UCSD-AML1 (cell line): ENCODE results near the gene ZNF579.

Experiments
- DNase-seq: peaks from one replicate; lab custom pipeline; 2025; ENCODE audit not compliant: unreplicated experiment; lab: John Stamatoyannopoulos, UW

ZNF579 gene

GRCh38 chr19:55613396-55613795 lies 32.7 kb upstream of the ZNF579 start:
- no peak for DNase-seq

DNA sequence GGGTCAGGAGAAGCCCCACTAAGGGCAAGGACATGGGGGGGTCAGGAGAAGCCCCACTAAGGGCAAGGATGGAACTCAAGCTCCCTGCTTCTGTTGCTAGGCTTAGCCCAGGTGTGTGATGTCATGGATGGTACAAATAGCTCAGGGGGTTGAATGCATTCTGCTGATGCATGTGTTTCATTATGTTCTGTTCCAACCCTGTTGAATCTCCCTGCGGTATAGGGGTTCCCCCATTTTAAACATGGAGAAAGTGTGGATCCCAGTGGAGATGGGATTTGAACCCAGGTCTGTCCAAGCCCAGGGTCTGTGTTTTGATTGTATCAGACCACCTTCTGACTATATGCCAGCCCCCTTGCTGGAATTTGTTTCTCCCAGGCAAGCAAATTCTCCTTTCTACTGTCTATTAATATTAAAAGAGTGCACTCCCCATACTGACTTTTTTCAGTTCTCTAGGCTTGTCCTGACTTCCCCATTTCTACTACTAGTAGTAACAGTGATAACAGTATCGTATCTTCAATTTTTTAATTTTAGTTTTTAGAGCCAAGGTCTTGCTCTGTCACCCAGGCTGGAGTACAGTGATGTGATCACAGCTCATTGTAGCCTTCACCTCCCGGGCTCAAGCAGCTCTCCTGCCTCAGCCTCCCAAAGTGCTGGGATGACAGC lies 31.5 kb upstream of the ZNF579 start:
- DNase-seq = no peak

- DNase-seq = no peak
Observed at GRCh38 chr19:55611300-55611982, 30.8 kb upstream of the ZNF579 start.

DNA sequence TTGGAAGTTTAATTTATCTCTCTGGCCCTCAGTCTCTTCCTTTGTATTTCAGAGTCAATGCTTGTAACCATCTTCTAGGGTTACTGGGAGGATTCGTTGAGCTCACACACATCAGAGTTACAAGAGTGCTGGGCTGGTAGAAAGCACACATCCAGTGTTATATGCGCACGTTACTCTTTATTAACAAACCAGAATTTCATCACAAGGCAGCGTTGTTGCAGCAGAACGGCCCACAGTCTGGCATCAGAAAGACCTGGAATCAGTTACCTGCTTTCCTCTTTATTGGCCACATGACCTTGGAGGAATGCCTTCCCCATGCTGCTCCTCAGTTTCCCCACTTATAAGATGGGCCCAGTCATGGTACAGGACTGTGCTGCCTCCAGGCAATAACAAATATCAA lies 28.7 kb upstream of the ZNF579 start:
- DNase-seq = no peak

- DNase-seq = no peak
Observed at GRCh38 chr19:55606817-55607216, 26.2 kb upstream of the ZNF579 start.

- no peak for DNase-seq
Observed at GRCh38 chr19:55606471-55606787, 25.8 kb upstream of the ZNF579 start.

DNA sequence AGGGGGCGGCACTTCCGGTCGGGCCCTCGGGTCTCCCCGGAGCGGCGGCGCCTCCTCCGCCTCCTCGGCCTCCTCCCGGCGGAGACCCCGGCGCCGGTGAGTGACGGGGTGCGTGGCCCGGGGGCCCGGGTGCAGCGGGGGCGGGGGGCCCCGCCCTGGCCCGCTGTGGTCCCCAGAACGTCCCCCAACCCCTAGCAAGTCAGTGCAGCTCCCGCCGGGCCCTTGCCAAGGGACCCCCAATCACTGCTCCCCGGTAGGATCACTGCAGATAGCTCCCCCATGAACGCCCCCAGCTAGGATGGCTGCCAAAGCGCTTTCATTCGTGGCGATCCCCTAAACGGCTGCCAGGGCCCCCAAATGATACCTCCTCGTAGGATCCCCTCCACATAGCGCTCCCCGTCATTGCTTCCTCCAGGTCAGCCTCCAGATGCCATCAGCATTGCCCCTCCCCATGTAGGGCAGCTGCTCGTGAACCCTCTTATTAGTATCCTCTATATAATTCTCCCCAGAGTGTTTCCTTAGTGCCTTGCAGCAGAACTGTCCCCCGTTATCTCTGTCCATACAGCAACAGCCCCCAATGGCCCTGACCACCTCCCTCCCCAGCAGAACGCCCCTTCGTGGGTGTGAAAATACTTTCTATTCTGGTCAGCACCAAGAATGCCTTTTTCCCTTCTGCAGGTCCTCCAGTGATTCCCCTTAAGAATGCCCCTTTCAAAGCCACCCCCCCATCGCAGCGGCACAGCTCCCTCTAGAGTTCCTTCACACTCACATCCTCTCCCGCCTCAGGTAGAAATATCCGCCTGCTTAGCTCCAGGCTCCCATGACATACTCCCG lies 25.2 kb upstream of the ZNF579 start, which contains the start of gene ZNF865:
Gene ZNF865, plus strand, starts transcription at position 11 of the 834 bp plus-strand sequence. CDS start 7,972 bp downstream, outside the sequence.
- DNase-seq = peak; percentile 76

GRCh38 chr19:55605207-55605636 lies 24.6 kb upstream of the ZNF579 start:
- DNase-seq = peak; percentile 98

DNA sequence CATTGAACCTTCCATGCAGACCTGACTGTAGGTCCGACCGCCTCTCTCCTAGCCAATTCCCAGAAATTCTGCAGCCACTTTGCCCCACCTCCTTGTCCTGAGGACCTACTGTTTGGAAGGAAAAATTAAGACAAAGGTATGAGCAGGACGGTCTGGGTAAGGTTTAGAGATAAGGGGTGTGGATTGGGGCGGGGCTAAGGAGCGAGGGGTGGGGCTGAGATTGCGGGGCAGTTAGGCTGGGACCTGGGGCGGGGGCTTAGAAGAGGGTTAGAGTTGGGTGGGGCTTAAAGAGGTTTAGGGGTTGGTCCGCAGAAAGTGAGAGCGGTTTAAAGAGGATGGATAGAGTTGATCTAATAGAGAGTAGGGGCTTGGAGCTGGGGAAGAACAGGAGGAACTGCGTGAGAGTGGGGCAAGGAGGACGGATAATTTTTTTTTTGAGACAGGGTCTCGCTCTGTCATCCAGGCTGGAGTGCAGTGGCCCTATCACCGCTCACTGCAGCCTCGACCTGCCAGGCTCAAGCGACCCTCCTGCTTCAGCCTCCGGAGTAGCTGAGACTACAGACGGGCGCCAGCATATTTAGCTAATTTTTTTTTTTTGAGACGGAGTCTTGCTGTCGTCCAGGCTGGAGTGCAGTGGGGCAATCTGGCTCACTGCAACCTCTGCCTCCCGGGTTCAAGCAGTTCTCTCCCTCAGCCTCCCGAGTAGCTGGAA lies 23.1 kb upstream of the ZNF579 start:
- no peak for DNase-seq

GRCh38 chr19:55603115-55603514 lies 22.5 kb upstream of the ZNF579 start:
- no peak for DNase-seq

DNA sequence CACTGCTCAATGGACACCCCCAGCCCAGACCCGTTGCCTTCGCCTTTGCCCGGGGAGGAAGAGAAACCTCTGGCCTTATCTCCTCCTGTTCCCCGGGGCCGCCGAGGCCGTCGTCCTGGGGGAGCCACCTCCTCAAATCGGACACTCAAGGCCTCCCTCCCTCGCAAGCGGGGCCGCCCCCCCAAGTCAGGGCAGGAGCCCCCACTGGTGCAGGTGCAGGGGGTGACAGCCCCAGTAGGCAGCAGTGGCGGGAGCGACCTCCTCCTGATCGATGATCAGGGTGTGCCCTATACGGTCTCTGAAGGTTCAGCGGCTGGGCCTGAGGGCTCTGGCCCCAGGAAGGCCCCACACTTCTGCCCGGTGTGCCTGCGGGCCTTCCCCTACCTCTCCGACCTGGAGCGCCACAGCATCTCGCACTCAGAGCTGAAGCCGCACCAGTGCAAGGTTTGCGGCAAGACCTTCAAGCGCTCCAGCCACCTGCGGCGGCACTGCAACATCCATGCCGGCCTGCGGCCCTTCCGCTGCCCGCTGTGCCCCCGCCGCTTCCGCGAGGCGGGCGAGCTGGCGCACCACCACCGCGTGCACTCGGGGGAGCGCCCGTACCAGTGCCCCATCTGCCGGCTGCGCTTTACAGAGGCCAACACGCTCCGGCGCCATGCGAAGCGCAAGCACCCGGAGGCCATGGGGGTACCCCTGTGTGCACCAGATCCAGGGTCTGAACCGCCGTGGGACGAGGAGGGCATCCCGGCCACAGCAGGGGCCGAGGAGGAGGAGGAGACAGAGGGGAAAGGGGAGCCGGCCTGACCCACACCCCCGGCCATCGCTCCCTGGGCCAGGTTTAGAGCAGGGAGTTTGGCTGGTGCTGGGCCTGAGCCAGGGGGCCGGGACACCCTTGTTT lies 21.7 kb upstream of the ZNF579 start:
- no peak for DNase-seq

DNA sequence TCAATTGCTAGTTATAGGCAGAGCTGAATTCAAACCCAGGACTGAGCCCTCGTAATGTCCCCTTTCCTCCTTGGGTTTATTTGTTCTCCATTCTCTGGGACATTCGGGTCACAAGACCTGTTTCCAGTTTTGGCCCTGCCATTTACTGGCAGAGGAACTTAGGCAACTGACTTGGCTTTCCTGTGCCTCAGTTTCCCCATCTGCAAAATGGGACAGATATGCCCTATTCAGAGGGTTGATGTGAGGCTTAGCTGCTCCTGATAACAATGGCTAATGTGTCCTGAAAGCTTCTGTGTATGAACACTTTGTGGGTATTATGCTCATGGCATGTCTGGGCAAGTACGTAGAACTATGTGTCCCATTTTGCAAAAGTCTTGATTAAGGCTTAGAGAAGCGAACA lies 20.4 kb upstream of the ZNF579 start:
- DNase-seq = no peak

- DNase-seq = no peak
Observed at GRCh38 chr19:55600662-55601028, 20.0 kb upstream of the ZNF579 start.

DNA sequence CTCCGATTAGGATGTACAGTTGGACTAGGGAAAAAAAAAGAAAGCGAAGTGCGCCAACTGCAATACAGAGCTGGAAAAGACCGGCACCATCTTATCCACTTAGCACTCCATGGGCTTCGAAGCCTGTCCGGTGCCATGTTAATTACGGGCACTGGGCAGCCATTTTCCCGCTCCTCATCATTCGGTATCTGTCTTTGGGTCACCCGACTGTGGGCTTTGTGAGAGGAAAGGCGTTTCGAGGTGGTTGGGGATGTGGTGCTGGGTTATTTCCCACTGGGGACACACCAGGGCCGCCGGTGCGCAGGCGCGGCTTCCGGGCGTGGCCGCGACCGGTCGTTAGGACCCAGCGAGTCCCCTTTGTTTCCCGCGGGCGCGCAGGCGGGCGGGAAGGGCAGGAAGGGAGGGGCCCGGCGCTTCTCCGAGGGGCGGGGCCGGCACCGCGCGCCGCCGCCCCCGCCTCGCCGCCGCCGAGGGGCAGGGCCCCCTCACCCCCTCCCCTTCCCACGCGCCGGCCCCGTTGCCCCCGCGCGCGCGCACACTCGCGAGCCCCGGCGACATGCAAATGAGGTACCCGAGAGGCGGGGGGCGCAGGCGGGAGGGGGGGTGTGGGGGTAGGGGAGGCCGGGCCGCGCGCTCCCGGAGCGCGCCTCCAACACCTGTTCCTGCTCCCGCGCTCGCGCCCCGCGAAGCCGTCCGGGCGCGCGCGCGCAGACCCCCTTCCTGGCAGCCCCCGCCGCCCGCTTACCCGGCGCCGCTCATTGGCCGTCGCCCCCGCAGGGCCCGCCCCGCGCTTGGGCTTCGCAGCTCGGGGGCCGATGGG lies 19.4 kb upstream of the ZNF579 start, which contains the start of gene ZNF524:
Gene ZNF524, plus strand, starts transcription at position 447 of the 820 bp plus-strand sequence. CDS start 1,825 bp downstream, outside the sequence.
- DNase-seq = peak; percentile 92

DNA sequence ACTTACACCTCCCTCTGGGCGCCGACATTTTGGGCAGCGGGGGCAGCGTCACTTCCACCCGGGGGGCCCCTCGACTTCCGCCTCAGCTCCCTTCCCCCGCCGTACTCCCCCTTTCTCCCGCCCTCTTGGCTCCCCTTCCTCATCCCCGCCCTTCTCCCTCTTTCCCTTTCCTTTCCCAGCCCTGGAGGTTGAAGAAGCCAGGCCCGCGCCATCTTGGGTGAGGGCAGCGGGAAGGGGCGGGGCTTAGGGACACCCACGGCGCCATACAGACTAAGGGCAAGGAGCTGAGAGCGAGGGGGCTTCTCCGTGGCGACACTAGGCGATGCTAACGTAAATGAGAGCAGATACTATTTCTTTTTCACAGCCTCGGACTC lies 18.8 kb upstream of the ZNF579 start, which contains the start of gene FIZ1:
Gene FIZ1, minus strand, starts transcription at position 50 of the 374 bp plus-strand sequence. CDS start 1,652 bp downstream, outside the sequence.
- peak; percentile 98 for DNase-seq

- DNase-seq = peak; percentile 96
Observed at GRCh38 chr19:55598719-55599467, 18.2 kb upstream of the ZNF579 start.

DNA sequence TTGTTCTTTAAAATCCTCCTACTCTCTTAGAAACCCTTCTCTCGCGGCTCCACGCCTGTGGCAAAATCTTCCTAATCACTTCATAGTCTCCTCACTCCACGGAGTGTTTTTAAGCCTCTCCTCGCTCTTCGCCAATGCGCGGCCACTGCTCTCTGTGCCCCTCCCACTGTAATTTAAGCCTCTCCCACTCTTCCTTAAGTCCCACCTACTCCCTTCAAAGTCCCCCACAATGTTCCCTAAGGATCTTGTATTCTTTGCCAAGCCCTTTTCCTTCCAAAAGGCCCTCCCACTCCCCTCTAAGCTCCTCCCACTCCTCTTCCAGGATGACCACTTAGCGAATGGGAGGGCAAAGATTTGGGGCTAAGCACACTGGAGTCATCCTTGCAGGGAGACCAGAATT lies 17.4 kb upstream of the ZNF579 start:
- no peak for DNase-seq

- no peak for DNase-seq
Observed at GRCh38 chr19:55597501-55597921, 16.9 kb upstream of the ZNF579 start.
